IMR-90 (cell line): ENCODE results near the gene COL4A5. TPM values are rescaled to one million over a fixed set of nuclear protein-coding genes. Genes with fewer than 3 reads are reported as not detected.
A peak's percentile ranks its signal among the peaks of the same experiment; 100 is the strongest.

Experiments
- ATAC-seq: fragments of 200-7000 bp; cut with Tn5 transposase; 2 replicates; pipeline ENCODE4 v1.9.1; 2020; ENCODE audit warnings: low read depth, mild to moderate bottlenecking, moderate library complexity
- BruUV-seq: library from RNA; stranded (reverse); fragments of 400-500 nt; replicated peaks from 2 replicates; lab custom pipeline; 2021; lab: Mats Ljungman, UMichigan
- CTCF ChIA-PET: fragments of 300-600 bp; formaldehyde crosslinking; extraction: SDS; loops from one replicate; lab custom pipeline; 2021; ENCODE audit warnings: antibody characterized with exemption; lab: Yijun Ruan, JAX
- POLR2A ChIA-PET: fragments of 300-600 bp; sonication (Branson Sonifier 250); formaldehyde crosslinking; loops from one replicate; lab custom pipeline; 2022; ENCODE audit warnings: antibody characterized with exemption; ENCODE audit not compliant: unreplicated experiment; lab: Charles Lee
- DNase-seq: peaks from one replicate; pipeline ENCODE4 v3.0.0; 2013
- H2AFZ ChIP-seq: replicated peaks from 2 replicates; pipeline ENCODE3; 2013; ENCODE audit warnings: low read length, mild to moderate bottlenecking; ENCODE audit not compliant: poor library complexity
- H2AK5ac ChIP-seq: 2 replicates; pipeline ENCODE4 v1.6.1; 2013; ENCODE audit warnings: low read depth, low read length, inconsistent platforms
- H2AK9ac ChIP-seq: replicated peaks from 2 replicates; pipeline ENCODE3; 2013; ENCODE audit warnings: mild to moderate bottlenecking, low read depth, low read length, moderate library complexity; ENCODE audit not compliant: poor library complexity
- H2BK120ac ChIP-seq: 2 replicates; pipeline ENCODE4 v1.6.1; 2013; ENCODE audit warnings: low read depth, low read length, inconsistent platforms
- H2BK15ac ChIP-seq: 3 replicates; pipeline ENCODE4 v1.6.1; 2013; ENCODE audit warnings: low read depth, low read length, inconsistent platforms
- H2BK20ac ChIP-seq: 2 replicates; pipeline ENCODE4 v1.6.1; 2013; ENCODE audit warnings: low read depth, mild to moderate bottlenecking, inconsistent platforms, low read length, moderate library complexity
- H2BK5ac ChIP-seq: 2 replicates; pipeline ENCODE4 v1.6.1; 2013; ENCODE audit warnings: mild to moderate bottlenecking, low read depth, low read length, inconsistent platforms; ENCODE audit not compliant: poor library complexity, severe bottlenecking
- H3K14ac ChIP-seq: replicated peaks from 2 replicates; pipeline ENCODE4 v1.6.1; 2013; ENCODE audit warnings: low read depth, low read length, inconsistent platforms
- H3K18ac ChIP-seq: 2 replicates; pipeline ENCODE4 v1.6.1; 2013; ENCODE audit warnings: low read depth, low read length, control low read depth
- H3K23ac ChIP-seq: 2 replicates; pipeline ENCODE4 v1.6.1; 2013; ENCODE audit warnings: low read depth, low read length, inconsistent platforms
- H3K27ac ChIP-seq: 2 replicates; pipeline ENCODE4 v1.5.1; 2013; ENCODE audit warnings: mild to moderate bottlenecking, control low read depth, low read length; ENCODE audit not compliant: insufficient read depth
- H3K27me3 ChIP-seq: 2 replicates; pipeline ENCODE4 v1.6.1; 2013; ENCODE audit warnings: low read length; ENCODE audit not compliant: control insufficient read depth, insufficient read depth
- H3K36me3 ChIP-seq: 2 replicates; pipeline ENCODE4 v1.6.1; 2013; ENCODE audit warnings: low read length, mixed read lengths; ENCODE audit not compliant: control insufficient read depth, insufficient read depth
- H3K4ac ChIP-seq: 2 replicates; pipeline ENCODE4 v1.6.1; 2013; ENCODE audit warnings: low read depth, low read length, inconsistent platforms
- H3K4me1 ChIP-seq: 2 replicates; pipeline ENCODE4 v1.6.1; 2013; ENCODE audit warnings: low read length, mixed read lengths; ENCODE audit not compliant: control insufficient read depth, insufficient read depth
- H3K4me2 ChIP-seq: 2 replicates; pipeline ENCODE4 v1.6.1; 2013; ENCODE audit warnings: low read depth, mild to moderate bottlenecking, control low read depth, low read length, moderate library complexity
- H3K4me3 ChIP-seq: 2 replicates; pipeline ENCODE4 v1.5.1; 2013; ENCODE audit warnings: low read depth, mild to moderate bottlenecking, control low read depth, low read length, moderate library complexity; ENCODE audit not compliant: insufficient read depth
- H3K56ac ChIP-seq: 2 replicates; pipeline ENCODE4 v1.6.1; 2013; ENCODE audit warnings: low read length, inconsistent platforms; ENCODE audit not compliant: insufficient read depth; ENCODE audit errors: extremely low read depth
- H3K79me1 ChIP-seq, 2 experiments: 2 replicates each; pipeline ENCODE4 v1.6.1; 2013; ENCODE audit warnings: low read length in 2 of 2, inconsistent platforms in 1 of 2, low read depth in 1 of 2
- H3K9ac ChIP-seq: 2 replicates; pipeline ENCODE4 v1.6.1; 2013; ENCODE audit warnings: low read depth, low read length, control low read depth
- H3K9me1 ChIP-seq: 2 replicates; pipeline ENCODE4 v1.6.1; 2013; ENCODE audit warnings: low read length, inconsistent platforms; ENCODE audit not compliant: insufficient read depth
- H3K9me3 ChIP-seq: 2 replicates; pipeline ENCODE4 v1.6.1; 2013; ENCODE audit warnings: low read length; ENCODE audit not compliant: control insufficient read depth, insufficient read depth
- H4K20me1 ChIP-seq: 2 replicates; pipeline ENCODE4 v1.6.1; 2013; ENCODE audit warnings: low read length, inconsistent platforms; ENCODE audit not compliant: insufficient read depth
- H4K5ac ChIP-seq: 2 replicates; pipeline ENCODE4 v1.6.1; 2013; ENCODE audit warnings: mild to moderate bottlenecking, low read depth, low read length, control low read depth
- H4K8ac ChIP-seq, 2 experiments: 2 replicates each; pipeline ENCODE4 v1.6.1; 2013; ENCODE audit warnings: low read depth in 2 of 2, low read length in 2 of 2, control low read depth in 1 of 2, inconsistent platforms in 1 of 2
- H4K91ac ChIP-seq: 2 replicates; pipeline ENCODE4 v1.6.1; 2013; ENCODE audit warnings: low read depth, low read length, inconsistent platforms; ENCODE audit not compliant: insufficient read depth
- MAFK ChIP-seq: IDR thresholded peaks from 2 replicates; pipeline ENCODE4 v1.6.1; 2012; ENCODE audit warnings: low read depth, low read length, improper control_type of control experiment
- MXI1 ChIP-seq: IDR thresholded peaks from 2 replicates; pipeline ENCODE4 v1.6.1; 2012; ENCODE audit warnings: low read depth, mild to moderate bottlenecking, low read length, moderate library complexity, borderline replicate concordance
- WGBS, 2 experiments: methylation state at CpG; one replicate each; pipeline versions ENCODE4 v1.1.5 to v1.1.7; 2013; ENCODE audit warnings: missing lambda C conversion rate in 2 of 2; ENCODE audit not compliant: insufficient read length in 1 of 2; ENCODE audit errors: extremely low coverage in 2 of 2; 5-methylcytosine and 5-hydroxymethylcytosine counted together
- dilution Hi-C: fragments of 300-500 bp; cut with HindIII; formaldehyde crosslinking; loops from one replicate; pipeline ENCODE4 v1.14.3; 2018; ENCODE audit warnings: low sequenced_read_pairs; ENCODE audit not compliant: unreplicated experiment
- in situ Hi-C: fragments of 300-500 bp; cut with MboI; formaldehyde crosslinking; loops from 3 replicates; pipeline ENCODE4 v1.14.3; 2019; ENCODE audit warnings: low sequenced_read_pairs, inconsistent platforms, mixed read lengths
- intact Hi-C: fragments of 100-400 bp; cut with micrococcal nuclease; formaldehyde crosslinking; loops from 2 replicates; pipeline ENCODE4 v1.10.0; 2022
- polyA plus RNA-seq, 3 experiments: library from polyadenylated mRNA; depleted of rRNA; stranded (reverse); fragments of >200 nt; gene quantifications; 2 replicates each; pipeline ENCODE4 v1.2.3, GENCODE V29; 2012; ENCODE audit warnings: low replicate concordance in 1 of 3
- total RNA-seq: library from RNA; depleted of rRNA; stranded (reverse); fragments of >200 nt; gene quantifications from 2 replicates; pipeline ENCODE4 v1.2.3, GENCODE V29; 2012

Gene COL4A5
- total and polyA plus RNA-seq, 2 of the 4 experiments (the other 2 are of a cell fraction): 16.3 to 26.6 TPM

DNA sequence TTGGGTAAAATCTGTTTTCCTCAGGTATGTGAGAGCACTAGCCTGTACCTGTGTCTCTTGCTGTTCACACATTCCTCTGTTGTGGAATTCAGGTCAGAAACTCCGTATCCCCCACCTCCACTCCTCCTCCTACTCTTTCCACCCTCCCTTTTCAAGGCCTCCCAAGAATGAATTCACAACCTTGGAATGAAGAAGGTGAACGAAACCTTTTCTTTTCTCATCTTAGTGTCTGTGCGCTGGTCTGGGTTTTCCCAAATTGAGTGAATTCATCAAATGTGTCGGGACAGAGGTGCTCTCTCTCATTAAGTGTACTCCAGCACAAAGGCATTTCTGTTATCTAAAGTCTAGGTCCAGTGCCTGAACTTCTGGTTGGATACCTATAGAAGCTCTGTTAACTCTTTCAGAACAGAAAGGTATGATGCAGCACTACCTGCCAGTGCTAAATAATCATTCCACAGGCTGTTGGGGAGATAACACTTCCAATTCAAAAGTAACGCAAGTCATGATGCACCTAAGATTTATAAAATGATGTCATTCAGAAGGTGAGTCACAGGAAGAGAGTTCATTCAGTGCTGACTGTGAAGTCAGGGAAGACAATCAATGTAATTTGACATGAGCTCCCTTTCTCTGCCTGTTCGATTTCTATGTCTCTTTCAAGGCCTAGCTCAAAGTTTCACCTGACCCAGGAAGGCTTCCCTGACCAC is 43.3 kb upstream of the COL4A5 start:
- H3K4me2 ChIP-seq: no peak overlapping the region
- intact Hi-C loops: no loop called here
- H4K8ac ChIP-seq: no peak overlapping the region
- H3K4me3 ChIP-seq: no peak overlapping the region
- 0 out of 2 replicates have a peak overlapping the region, but pooled peaks have one; percentile 16 for H3K4ac ChIP-seq
- ChIA-PET POLR2A (no interaction called here), CTCF (no interaction called here)
- no peak overlapping the region for H2AK5ac ChIP-seq
- no peak overlapping the region for H2BK5ac ChIP-seq
- ATAC-seq (no peak), DNase-seq (peak; percentile 38)
- no peaks in the 10 kb centered on the region for H3K4me1 ChIP-seq
- in situ Hi-C loops: no loop called here
- no peak overlapping the region for H2AFZ ChIP-seq
- H3K9ac ChIP-seq: no peak overlapping the region
- no peaks in the 10 kb centered on the region; the same call in 1 of the 2 replicates for H3K27me3 ChIP-seq
- H3K14ac ChIP-seq: no peak overlapping the region
- TF ChIP-seq MAFK: no peak
- TF ChIP-seq MXI1: no peak
- no peak overlapping the region for H4K5ac ChIP-seq
- no peak overlapping the region for H3K27ac ChIP-seq
- no CpG with 5 or more reads among the region's 6 CpGs for WGBS, 2 experiments
- no peak overlapping the region for H4K91ac ChIP-seq
- no peak overlapping the region; the same call in 1 of the 2 replicates for H3K23ac ChIP-seq
- no peaks in the 10 kb centered on the region for H3K36me3 ChIP-seq
- H2AK9ac ChIP-seq: no peak overlapping the region
- no peak overlapping the region for H3K18ac ChIP-seq
- no peaks in the 10 kb centered on the region for H4K20me1 ChIP-seq
- H3K9me3 ChIP-seq: no peaks in the 10 kb centered on the region
- dilution Hi-C loops: no loop called here
- no peak overlapping the region for H2BK20ac ChIP-seq
- H3K79me1 ChIP-seq: no peaks in the 10 kb centered on the region
- H2BK120ac ChIP-seq: peak overlapping the region; percentile 25; the same call in 1 of the 2 replicates
- no peak overlapping the region; the same call in 2 of the 3 replicates for H2BK15ac ChIP-seq
- no TSS peak for BruUV-seq
- H3K56ac ChIP-seq: no peak overlapping the region
- no peaks in the 10 kb centered on the region for H3K9me1 ChIP-seq
